Neural progenitor cell (in vitro differentiated cells): ENCODE measurements around the gene GALNTL6.

ENCODE experiments used
- CTCF ChIP-seq: fragments of 200-600 bp; sonication (generic); IDR thresholded peaks from 2 replicates; pipeline ENCODE4 v1.5.1; 2017; ENCODE audit warnings: antibody characterized with exemption, mild to moderate bottlenecking
- EZH2 ChIP-seq: fragments of 200-600 bp; sonication (generic); IDR thresholded peaks from 2 replicates; pipeline ENCODE4 v1.6.1; 2017; ENCODE audit warnings: antibody characterized with exemption, mild to moderate bottlenecking, moderate library complexity
- EZH2phosphoT487 ChIP-seq: fragments of 200-600 bp; sonication (generic); IDR thresholded peaks from 2 replicates; pipeline ENCODE4 v1.6.1; 2017; ENCODE audit warnings: antibody characterized with exemption

GRCh38 chr4:171846893-171847292 lies 33.7 kb downstream of the GALNTL6 start:
- TF ChIP-seq CTCF (no peak), EZH2 (no peak), EZH2phosphoT487 (no peak)
